PC-3 (cell line): Measurements from ENCODE around the gene NDUFA8. TPM values are rescaled to one million over a fixed set of nuclear protein-coding genes. Genes with fewer than 3 reads are reported as not detected.

Source experiments
- ATAC-seq: fragments of 200-7000 bp; cut with Tn5 transposase; 2 replicates; pipeline ENCODE4 v1.9.1; 2020; ENCODE audit warnings: mild to moderate bottlenecking, moderate library complexity
- BruUV-seq: library from RNA; stranded (reverse); fragments of 400-500 nt; replicated peaks from 2 replicates; lab custom pipeline; 2021; lab: Mats Ljungman, UMichigan
- CTCF ChIA-PET: fragments of 300-600 bp; sonication (Branson Sonifier 250); formaldehyde crosslinking; loops from one replicate; lab custom pipeline; 2022; ENCODE audit warnings: antibody characterized with exemption; lab: Charles Lee
- POLR2A ChIA-PET: fragments of 300-600 bp; sonication (Branson Sonifier 250); formaldehyde crosslinking; loops from one replicate; lab custom pipeline; 2022; ENCODE audit warnings: antibody characterized with exemption; ENCODE audit not compliant: unreplicated experiment; lab: Charles Lee
- DNase-seq: peaks from one replicate; pipeline ENCODE4 v3.0.0-alpha.2; 2015
- H2AFZ ChIP-seq: fragments of 300-600 bp; sonication (generic); 2 replicates; pipeline ENCODE4 v1.6.0; 2016; ENCODE audit warnings: antibody characterized with exemption, low read length
- H3F3A ChIP-seq: fragments of 300-600 bp; sonication (generic); one replicate; pipeline ENCODE4 v1.6.0; 2017; ENCODE audit warnings: antibody characterized with exemption, low read length, control low read depth, mild to moderate bottlenecking; ENCODE audit not compliant: unreplicated experiment
- H3K27ac ChIP-seq: fragments of 300-600 bp; sonication (generic); 2 replicates; pipeline ENCODE4 v1.5.1; 2016; ENCODE audit warnings: mild to moderate bottlenecking, low read length
- H3K27me3 ChIP-seq: fragments of 300-600 bp; sonication (generic); 2 replicates; pipeline ENCODE4 v1.6.1; 2016; ENCODE audit warnings: low read length, mixed read lengths
- H3K36me3 ChIP-seq: fragments of 300-600 bp; sonication (generic); 2 replicates; pipeline ENCODE4 v1.6.1; 2016; ENCODE audit warnings: low read depth, mixed run types, low read length, mixed read lengths
- H3K4me1 ChIP-seq: fragments of 300-600 bp; sonication (generic); 2 replicates; pipeline ENCODE4 v1.5.1; 2016; ENCODE audit warnings: low read length; ENCODE audit not compliant: insufficient read depth
- H3K4me2 ChIP-seq: fragments of 300-600 bp; sonication (generic); 2 replicates; pipeline ENCODE4 v1.6.0; 2016; ENCODE audit warnings: low read length
- H3K4me3 ChIP-seq: fragments of 300-600 bp; sonication (generic); 2 replicates; pipeline ENCODE4 v1.5.1; 2016; ENCODE audit warnings: mild to moderate bottlenecking, low read length, mixed read lengths
- H3K79me2 ChIP-seq: fragments of 300-600 bp; sonication (generic); 2 replicates; pipeline ENCODE4 v1.6.1; 2017; ENCODE audit warnings: low read length, mixed read lengths
- H3K9ac ChIP-seq: fragments of 300-600 bp; sonication (generic); 2 replicates; pipeline ENCODE4 v1.6.0; 2016; ENCODE audit warnings: mild to moderate bottlenecking, low read length
- H3K9me2 ChIP-seq: fragments of 300-600 bp; sonication (generic); replicated peaks from 2 replicates; pipeline ENCODE4 v1.6.1; 2016; ENCODE audit warnings: mixed run types, low read length, mixed read lengths
- H3K9me3 ChIP-seq: fragments of 300-600 bp; sonication (generic); 2 replicates; pipeline ENCODE4 v1.6.1; 2016; ENCODE audit warnings: low read length, mixed read lengths
- H4K20me1 ChIP-seq: fragments of 300-600 bp; sonication (generic); 2 replicates; pipeline ENCODE4 v1.6.1; 2016; ENCODE audit warnings: low read length, mixed read lengths
- EZH2 ChIP-seq: fragments of 300-600 bp; sonication (generic); IDR thresholded peaks from one replicate; pipeline ENCODE4 v1.6.1; 2017; ENCODE audit warnings: antibody characterized with exemption, mild to moderate bottlenecking, low read length; ENCODE audit not compliant: unreplicated experiment
- EZH2phosphoT487 ChIP-seq: fragments of 300-600 bp; sonication (generic); IDR thresholded peaks from 2 replicates; pipeline ENCODE4 v1.6.1; 2018; ENCODE audit warnings: mild to moderate bottlenecking, antibody characterized with exemption, low read length, borderline replicate concordance
- intact Hi-C: fragments of 100-400 bp; cut with micrococcal nuclease; formaldehyde crosslinking; loops from 2 replicates; pipeline ENCODE4 v1.9.0; 2023
- microRNA-seq: library from miRNA; unstranded; fragments of <30 nt; microRNA quantifications from one replicate; pipeline ENCODE4 v1.1.0, GENCODE V29; 2020; ENCODE audit not compliant: unreplicated experiment
- total RNA-seq: library from RNA; depleted of rRNA; stranded (reverse); fragments of >200 nt; gene quantifications from 2 replicates; pipeline ENCODE4 v1.2.3, GENCODE V29; 2014; rRNA removed
- TF ChIP-seq, protein P1 (sequence below): fragments of 300-600 bp; sonication (generic); conservative IDR thresholded peaks from 2 replicates; pipeline ENCODE4 v1.5.1; 2017; ENCODE audit warnings: antibody characterized with exemption, low read depth, mild to moderate bottlenecking, low read length

The NDUFA8 gene
- total RNA-seq, 1 experiment from 2014 or later = 67.5 TPM

DNA sequence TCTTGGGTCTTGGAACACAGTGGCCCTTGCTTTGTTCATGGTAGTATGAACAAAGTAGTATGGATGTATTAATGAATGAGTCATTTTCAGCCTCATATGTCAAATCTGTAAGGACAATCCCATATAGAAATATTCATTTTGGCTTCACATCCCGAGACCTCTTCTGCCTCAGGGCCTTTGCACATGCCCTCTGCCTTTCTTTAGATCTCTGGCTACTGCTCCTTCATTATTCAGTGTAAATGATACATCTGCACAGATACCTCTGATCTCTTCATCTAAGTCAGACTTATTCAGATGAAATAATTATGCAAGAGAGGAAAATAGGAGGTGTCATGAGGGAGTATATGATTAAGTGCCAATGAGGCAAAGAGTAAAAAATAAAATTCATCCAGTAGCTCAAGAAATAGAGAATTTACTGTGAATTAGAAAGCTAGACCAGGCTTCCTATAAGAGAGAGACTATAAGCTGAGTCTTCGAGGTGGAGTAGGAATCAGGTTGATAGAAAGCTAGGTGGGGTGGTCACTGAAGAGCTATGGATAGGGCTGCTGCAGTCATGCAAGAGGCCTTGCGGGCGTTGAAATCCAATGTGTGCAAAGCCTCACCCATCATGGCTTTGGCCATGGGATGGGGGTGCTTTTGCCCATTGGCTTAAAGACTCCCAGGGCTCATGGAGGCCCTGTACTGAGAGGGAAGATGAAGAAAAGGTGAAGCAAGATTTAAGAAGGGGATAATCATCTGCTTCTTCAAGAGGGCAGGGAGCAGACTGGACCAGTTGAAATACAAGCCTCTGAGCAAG, 62.8 kb downstream of the NDUFA8 start:
- H3K9me3 ChIP-seq = no peaks in the 10 kb centered on the region
- TF ChIP-seq, protein P1, sequence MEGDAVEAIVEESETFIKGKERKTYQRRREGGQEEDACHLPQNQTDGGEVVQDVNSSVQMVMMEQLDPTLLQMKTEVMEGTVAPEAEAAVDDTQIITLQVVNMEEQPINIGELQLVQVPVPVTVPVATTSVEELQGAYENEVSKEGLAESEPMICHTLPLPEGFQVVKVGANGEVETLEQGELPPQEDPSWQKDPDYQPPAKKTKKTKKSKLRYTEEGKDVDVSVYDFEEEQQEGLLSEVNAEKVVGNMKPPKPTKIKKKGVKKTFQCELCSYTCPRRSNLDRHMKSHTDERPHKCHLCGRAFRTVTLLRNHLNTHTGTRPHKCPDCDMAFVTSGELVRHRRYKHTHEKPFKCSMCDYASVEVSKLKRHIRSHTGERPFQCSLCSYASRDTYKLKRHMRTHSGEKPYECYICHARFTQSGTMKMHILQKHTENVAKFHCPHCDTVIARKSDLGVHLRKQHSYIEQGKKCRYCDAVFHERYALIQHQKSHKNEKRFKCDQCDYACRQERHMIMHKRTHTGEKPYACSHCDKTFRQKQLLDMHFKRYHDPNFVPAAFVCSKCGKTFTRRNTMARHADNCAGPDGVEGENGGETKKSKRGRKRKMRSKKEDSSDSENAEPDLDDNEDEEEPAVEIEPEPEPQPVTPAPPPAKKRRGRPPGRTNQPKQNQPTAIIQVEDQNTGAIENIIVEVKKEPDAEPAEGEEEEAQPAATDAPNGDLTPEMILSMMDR = no peak
- TF ChIP-seq EZH2phosphoT487 = no peak
- TF ChIP-seq EZH2 = no peak
- no peak overlapping the region for H3K4me3 ChIP-seq
- H3K4me2 ChIP-seq = no peak overlapping the region
- peaks cover 3% of the 10 kb centered on the region; the same call in 1 of the 2 replicates for H3K4me1 ChIP-seq
- H3K27me3 ChIP-seq = peaks cover 12% of the 10 kb centered on the region; the same call in 1 of the 2 replicates
- H3F3A ChIP-seq = no peaks in the 10 kb centered on the region
- H2AFZ ChIP-seq = no peak overlapping the region
- peaks cover 9% of the 10 kb centered on the region for H3K79me2 ChIP-seq
- H4K20me1 ChIP-seq = no peaks in the 10 kb centered on the region
- no peak overlapping the region for H3K9ac ChIP-seq
- no peak overlapping the region for H3K27ac ChIP-seq
- CTCF ChIA-PET = interaction anchor here (0.6 to 3.1 kb wide), 2 partner anchors 46 to 253 kb away, joined by 3 to 33 read pairs; no protein-coding TSS in a partner anchor
- intact Hi-C loops = loop anchor here (5.0 kb wide), 1 partner anchor 355 kb away; no protein-coding TSS in a partner anchor
- ATAC-seq (no peak), DNase-seq (no peak)
- no peaks in the 10 kb centered on the region for H3K9me2 ChIP-seq
- POLR2A ChIA-PET = no interaction called here
- no TSS peak for BruUV-seq
- no peaks in the 10 kb centered on the region for H3K36me3 ChIP-seq

DNA sequence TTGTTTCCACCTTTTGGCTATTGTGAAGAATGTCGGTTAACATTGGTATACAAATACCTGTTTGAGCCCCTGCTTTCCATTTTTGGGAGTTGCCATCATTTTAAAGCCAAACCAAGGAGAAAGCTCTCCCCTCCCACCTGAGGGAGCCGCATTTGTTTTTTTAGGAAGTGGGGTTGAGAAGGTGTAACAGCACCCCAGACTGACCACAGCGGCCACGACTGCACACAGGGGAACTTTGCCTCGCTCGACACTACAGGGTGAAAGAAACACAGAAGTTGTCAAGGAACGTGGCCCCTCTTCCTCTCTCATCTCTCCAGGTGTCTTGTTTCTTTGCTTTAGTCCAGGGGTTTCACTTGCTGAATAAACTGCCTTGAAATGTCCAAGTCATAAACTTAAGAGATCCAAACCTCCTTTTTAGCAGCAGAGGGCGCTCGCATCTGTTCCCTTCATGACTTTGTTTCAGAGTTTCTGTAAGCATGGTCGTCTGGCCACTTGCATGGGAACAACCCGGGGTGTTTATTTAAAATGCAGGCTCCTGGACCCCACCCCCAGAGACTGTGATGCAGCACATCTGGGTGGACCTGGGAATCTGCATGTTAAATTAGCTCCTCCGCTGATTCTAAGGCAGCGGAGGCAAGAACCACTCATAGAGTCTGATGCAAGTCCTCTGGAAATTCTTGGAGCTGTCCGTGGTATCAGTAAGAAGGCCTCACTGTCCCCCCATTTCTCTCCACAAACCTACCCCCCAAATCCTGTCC, 64.4 kb downstream of the NDUFA8 start:
- intact Hi-C loops = loop anchor here (5.0 kb wide), 1 partner anchor 357 kb away; no protein-coding TSS in a partner anchor
- no peak for TF ChIP-seq EZH2phosphoT487
- TF ChIP-seq, protein P1 = peak; percentile 73
- Histone ChIP-seq H3K4me3 (peak overlapping the region; percentile 22; the same call in 1 of the 2 replicates), H3K9ac (no peak overlapping the region), H3K4me2 (peak overlapping the region; percentile 40), H3K79me2 (peaks cover 24% of the 10 kb centered on the region), H3K27me3 (peaks cover 12% of the 10 kb centered on the region; the same call in 1 of the 2 replicates), H3K9me2 (no peaks in the 10 kb centered on the region), H4K20me1 (no peaks in the 10 kb centered on the region), H3K4me1 (peaks cover 3% of the 10 kb centered on the region; the same call in 1 of the 2 replicates), H3F3A (no peaks in the 10 kb centered on the region), H2AFZ (no peak overlapping the region), H3K36me3 (no peaks in the 10 kb centered on the region), H3K9me3 (no peaks in the 10 kb centered on the region), H3K27ac (no peak overlapping the region)
- peak; percentile 65 for DNase-seq
- ATAC-seq = no peak
- POLR2A ChIA-PET = no interaction called here
- CTCF ChIA-PET = interaction anchor here (1.0 kb wide), 1 partner anchor 256 kb away, joined by 3 read pairs; no protein-coding TSS in a partner anchor
- no TSS peak for BruUV-seq

Small RNA genes within 50 kb of the gene (microRNA-seq; reads per million reads assigned to microRNA genes)
- gene MIR4478 = not detected

Other genes with a start within 250 kb of the NDUFA8 start
- 7.0 and 8.9 TPM in 2 replicates for gene TTLL11, start 66.5 kb downstream of the NDUFA8 start, total RNA-seq
- gene MORN5, start 129 bp upstream of the NDUFA8 start, total RNA-seq = not detected in 2 replicates
- gene LHX6, start 69.2 kb upstream of the NDUFA8 start, total RNA-seq = 11.1 and 16.5 TPM in 2 replicates
- gene RBM18, start 105.1 kb upstream of the NDUFA8 start, total RNA-seq = 5.1 and 8.3 TPM in 2 replicates
- 27.0 and 30.2 TPM in 2 replicates for gene MRRF, start 105.1 kb upstream of the NDUFA8 start, total RNA-seq
- 0.44 and 0.86 TPM in 2 replicates for gene PTGS1, start 211.2 kb upstream of the NDUFA8 start, total RNA-seq